Rectal smooth muscle tissue (tissue), 1 donor: ENCODE data around the gene CACNA1G.
A peak's percentile ranks its signal among the peaks of the same experiment; 100 is the strongest.

Experiments
- H3K27ac ChIP-seq: one replicate; pipeline ENCODE4 v1.7.0; 2013; ENCODE audit warnings: low read depth, low read length, inconsistent platforms
- H3K27me3 ChIP-seq: one replicate; pipeline ENCODE4 v1.7.0; 2013; ENCODE audit warnings: low read length; ENCODE audit not compliant: control insufficient read depth, insufficient read depth
- H3K36me3 ChIP-seq: one replicate; pipeline ENCODE4 v1.7.0; 2013; ENCODE audit warnings: low read length; ENCODE audit not compliant: control insufficient read depth, insufficient read depth
- H3K4me1 ChIP-seq: one replicate; pipeline ENCODE4 v1.7.0; 2013; ENCODE audit warnings: low read length; ENCODE audit not compliant: control insufficient read depth, insufficient read depth
- H3K4me3 ChIP-seq: one replicate; pipeline ENCODE4 v1.7.0; 2013; ENCODE audit warnings: low read length
- H3K9ac ChIP-seq: one replicate; pipeline ENCODE4 v1.7.0; 2013; ENCODE audit warnings: low read length

Gene CACNA1G

GRCh38 chr17:50560185-50560824 is at the start of gene CACNA1G:
Gene CACNA1G, plus strand, starts transcription at chr17:50560715. Its CDS starts 745 bp downstream, at chr17:50561460.
- peaks cover 3% of the 10 kb centered on the region for H3K4me1 ChIP-seq
- no peak within 1 kb of the TSS for H3K9ac ChIP-seq
- H3K27me3 ChIP-seq = peaks cover 33% of the 10 kb centered on the region
- no peak within 1 kb of the TSS for H3K27ac ChIP-seq
- H3K36me3 ChIP-seq = no peaks in the 10 kb centered on the region
- peak within 1 kb of the TSS; percentile 44 for H3K4me3 ChIP-seq

- H3K4me3 ChIP-seq = no peak overlapping the region
- no peaks in the 10 kb centered on the region for H3K27me3 ChIP-seq
- no peak overlapping the region for H3K9ac ChIP-seq
- no peaks in the 10 kb centered on the region for H3K36me3 ChIP-seq
- H3K4me1 ChIP-seq = peaks cover 5% of the 10 kb centered on the region
- H3K27ac ChIP-seq = no peak overlapping the region
Measured at GRCh38 chr17:50511058-50511457, 49.5 kb upstream of the CACNA1G start.

- Histone ChIP-seq H3K27me3 (no peaks in the 10 kb centered on the region), H3K9ac (no peak overlapping the region), H3K4me3 (no peak overlapping the region), H3K4me1 (peaks cover 3% of the 10 kb centered on the region), H3K36me3 (no peaks in the 10 kb centered on the region), H3K27ac (no peak overlapping the region)
Measured at GRCh38 chr17:50513495-50513894, 47.0 kb upstream of the CACNA1G start.

- no peak overlapping the region for H3K27ac ChIP-seq
- H3K4me3 ChIP-seq = no peak overlapping the region
- no peak overlapping the region for H3K9ac ChIP-seq
- H3K4me1 ChIP-seq = no peaks in the 10 kb centered on the region
- no peaks in the 10 kb centered on the region for H3K27me3 ChIP-seq
- no peaks in the 10 kb centered on the region for H3K36me3 ChIP-seq
Measured at GRCh38 chr17:50514388-50514787, 46.1 kb upstream of the CACNA1G start.

GRCh38 chr17:50514936-50515702 is 45.4 kb upstream of the CACNA1G start:
- H3K36me3 ChIP-seq = no peaks in the 10 kb centered on the region
- no peak overlapping the region for H3K9ac ChIP-seq
- H3K27ac ChIP-seq = no peak overlapping the region
- no peaks in the 10 kb centered on the region for H3K27me3 ChIP-seq
- H3K4me3 ChIP-seq = no peak overlapping the region
- no peaks in the 10 kb centered on the region for H3K4me1 ChIP-seq

- H3K9ac ChIP-seq = no peak overlapping the region
- no peak overlapping the region for H3K27ac ChIP-seq
- no peaks in the 10 kb centered on the region for H3K36me3 ChIP-seq
- no peaks in the 10 kb centered on the region for H3K27me3 ChIP-seq
- no peaks in the 10 kb centered on the region for H3K4me1 ChIP-seq
- no peak overlapping the region for H3K4me3 ChIP-seq
Measured at GRCh38 chr17:50517011-50517410, 43.5 kb upstream of the CACNA1G start.

- Histone ChIP-seq H3K27ac (no peak overlapping the region), H3K4me3 (no peak overlapping the region), H3K4me1 (no peaks in the 10 kb centered on the region), H3K27me3 (no peaks in the 10 kb centered on the region), H3K9ac (no peak overlapping the region), H3K36me3 (no peaks in the 10 kb centered on the region)
Measured at GRCh38 chr17:50517504-50518383, 42.8 kb upstream of the CACNA1G start.

GRCh38 chr17:50518384-50519023 is 42.0 kb upstream of the CACNA1G start:
- no peaks in the 10 kb centered on the region for H3K4me1 ChIP-seq
- H3K4me3 ChIP-seq = no peak overlapping the region
- no peaks in the 10 kb centered on the region for H3K27me3 ChIP-seq
- H3K36me3 ChIP-seq = no peaks in the 10 kb centered on the region
- H3K9ac ChIP-seq = no peak overlapping the region
- H3K27ac ChIP-seq = no peak overlapping the region

GRCh38 chr17:50519141-50519834 is 41.2 kb upstream of the CACNA1G start:
- H3K9ac ChIP-seq = no peak overlapping the region
- H3K4me3 ChIP-seq = no peak overlapping the region
- no peaks in the 10 kb centered on the region for H3K4me1 ChIP-seq
- no peaks in the 10 kb centered on the region for H3K36me3 ChIP-seq
- no peak overlapping the region for H3K27ac ChIP-seq
- no peaks in the 10 kb centered on the region for H3K27me3 ChIP-seq

- no peak overlapping the region for H3K9ac ChIP-seq
- H3K4me3 ChIP-seq = no peak overlapping the region
- H3K27me3 ChIP-seq = no peaks in the 10 kb centered on the region
- H3K36me3 ChIP-seq = no peaks in the 10 kb centered on the region
- no peak overlapping the region for H3K27ac ChIP-seq
- no peaks in the 10 kb centered on the region for H3K4me1 ChIP-seq
Measured at GRCh38 chr17:50520483-50520882, 40.0 kb upstream of the CACNA1G start.

- no peak overlapping the region for H3K27ac ChIP-seq
- H3K9ac ChIP-seq = no peak overlapping the region
- no peak overlapping the region for H3K4me3 ChIP-seq
- H3K36me3 ChIP-seq = no peaks in the 10 kb centered on the region
- no peaks in the 10 kb centered on the region for H3K4me1 ChIP-seq
- no peaks in the 10 kb centered on the region for H3K27me3 ChIP-seq
Measured at GRCh38 chr17:50521514-50521913, 39.0 kb upstream of the CACNA1G start.
